Cortex of kidney (tissue), 1 donor: ENCODE data around the gene ZNF668.

Experiments used
- DNase-seq: peaks from one replicate; lab custom pipeline; 2025; lab: John Stamatoyannopoulos, UW

ZNF668 gene

DNA sequence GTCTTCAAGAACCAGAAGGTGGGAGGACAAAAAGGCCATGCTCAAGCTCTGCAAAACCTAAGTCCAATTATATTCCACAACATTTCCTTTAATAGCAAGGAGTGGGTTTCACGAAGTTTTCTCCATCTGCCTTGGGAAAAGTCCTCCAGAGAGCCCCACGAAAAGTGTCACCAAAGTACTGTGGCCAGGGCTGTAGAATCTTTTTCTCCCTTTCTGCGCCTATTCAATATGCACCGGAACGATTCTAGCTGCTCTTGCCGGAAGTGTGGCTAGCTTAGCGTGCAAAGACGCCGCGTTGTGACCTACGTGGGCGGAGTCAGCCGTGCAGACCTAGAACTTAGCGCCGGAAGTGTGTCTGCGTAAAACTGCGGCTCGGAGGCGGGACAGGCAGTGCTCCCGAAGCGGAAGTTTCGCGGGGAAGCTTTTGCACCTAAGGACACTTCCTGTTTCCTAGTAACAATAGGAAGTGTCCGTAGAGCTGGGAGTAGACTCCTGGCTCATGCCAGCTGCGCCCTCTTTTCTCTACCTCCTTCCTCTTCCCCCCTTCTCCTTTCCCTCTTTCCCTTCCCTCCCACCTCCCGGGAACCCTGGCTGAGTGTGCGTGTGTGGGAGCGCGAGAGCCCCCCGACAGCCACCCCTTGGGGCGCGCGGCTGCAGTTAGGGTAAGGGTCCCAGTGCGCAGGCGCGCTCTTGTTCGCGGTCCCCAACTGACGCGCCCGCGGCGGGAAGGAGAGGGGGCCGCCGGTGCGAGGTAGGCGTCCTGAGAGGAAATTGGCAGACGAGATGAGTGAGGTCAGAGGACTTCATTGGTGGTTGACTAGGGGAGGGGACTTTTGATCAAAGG is at the start of gene ZNF668, which contains the start of gene ZNF646:
Gene ZNF668 (minus strand): TSS at position 271 of the 844 bp plus-strand sequence. CDS start 9,781 bp downstream, outside the sequence.
Gene ZNF646 (plus strand): TSS at position 453 of the 844 bp plus-strand sequence. CDS start 1,903 bp downstream, outside the sequence.
- DNase-seq = no peak

- DNase-seq = no peak
Observed at GRCh38 chr16:31120129-31120528, 46.1 kb upstream of the ZNF668 start.

GRCh38 chr16:31118223-31119155 is 44.4 kb upstream of the ZNF668 start:
- no peak for DNase-seq

- DNase-seq = no peak
Observed at GRCh38 chr16:31117384-31118222, 43.6 kb upstream of the ZNF668 start, which contains the start of gene KAT8. Gene KAT8, plus strand, starts transcription at chr16:31117664. Its CDS starts 18 bp downstream, at chr16:31117682.

GRCh38 chr16:31114468-31114867 is 40.4 kb upstream of the ZNF668 start:
- DNase-seq = no peak

- no peak for DNase-seq
Observed at GRCh38 chr16:31113121-31114120, 39.4 kb upstream of the ZNF668 start.

DNA sequence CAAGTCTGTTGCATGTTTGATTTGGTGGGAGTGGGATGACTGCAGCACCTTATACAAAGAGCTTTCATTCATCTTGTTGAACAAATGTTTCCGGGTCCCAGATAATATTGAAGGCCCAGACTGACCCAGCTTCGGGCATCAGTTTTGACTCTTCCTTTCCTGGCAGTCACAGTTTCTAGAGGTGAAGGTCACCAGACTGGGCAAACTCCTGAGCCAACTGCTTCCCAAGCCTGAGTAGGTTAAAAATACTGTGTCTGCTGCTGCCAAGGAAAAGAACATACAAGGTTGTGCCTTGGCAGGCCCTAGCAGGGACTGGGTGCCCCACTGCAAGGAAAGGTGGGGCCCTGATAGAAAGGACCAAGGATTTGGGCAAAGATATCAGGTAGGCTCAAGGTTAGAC is 38.7 kb upstream of the ZNF668 start:
- DNase-seq = no peak

GRCh38 chr16:31111881-31112466 is 37.9 kb upstream of the ZNF668 start:
- DNase-seq = no peak

DNA sequence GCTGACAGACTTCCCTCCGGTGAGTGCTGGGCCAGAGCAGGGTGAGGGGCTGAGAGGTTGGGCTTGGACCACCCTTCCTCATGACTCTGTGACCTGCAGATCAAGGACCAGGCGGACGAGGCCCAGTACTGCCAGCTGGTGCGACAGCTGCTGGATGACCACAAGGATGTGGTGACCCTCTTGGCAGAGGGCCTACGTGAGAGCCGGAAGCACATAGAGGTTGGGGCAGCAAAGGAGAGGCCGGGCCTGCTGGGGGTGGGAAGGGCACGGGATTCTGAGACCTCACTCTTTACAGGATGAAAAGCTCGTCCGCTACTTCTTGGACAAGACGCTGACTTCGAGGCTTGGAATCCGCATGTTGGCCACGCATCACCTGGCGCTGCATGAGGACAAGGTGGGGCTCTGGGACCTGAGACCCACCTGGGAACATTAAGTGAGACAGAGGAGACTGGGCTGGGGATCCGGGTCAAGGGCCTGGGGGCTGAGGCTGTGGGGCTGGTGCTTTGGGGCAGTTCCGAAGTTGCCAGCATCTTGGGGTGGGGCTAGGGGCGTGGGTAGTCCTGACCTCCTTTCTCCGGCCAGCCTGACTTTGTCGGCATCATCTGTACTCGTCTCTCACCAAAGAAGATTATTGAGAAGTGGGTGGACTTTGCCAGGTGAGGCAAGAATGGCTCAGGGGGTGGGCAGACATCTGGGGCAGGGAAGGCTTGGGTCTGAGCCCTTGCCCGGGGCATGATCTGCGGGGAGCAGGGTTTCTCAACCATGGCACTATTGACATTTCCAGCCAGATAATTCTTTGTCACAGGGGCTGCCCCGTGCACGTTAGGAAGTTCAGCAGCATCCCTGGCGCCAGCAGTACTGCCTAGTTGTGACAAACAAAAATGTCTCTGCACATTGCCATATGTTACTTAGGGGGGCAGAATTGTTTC is 36.3 kb upstream of the ZNF668 start:
- no peak for DNase-seq

DNA sequence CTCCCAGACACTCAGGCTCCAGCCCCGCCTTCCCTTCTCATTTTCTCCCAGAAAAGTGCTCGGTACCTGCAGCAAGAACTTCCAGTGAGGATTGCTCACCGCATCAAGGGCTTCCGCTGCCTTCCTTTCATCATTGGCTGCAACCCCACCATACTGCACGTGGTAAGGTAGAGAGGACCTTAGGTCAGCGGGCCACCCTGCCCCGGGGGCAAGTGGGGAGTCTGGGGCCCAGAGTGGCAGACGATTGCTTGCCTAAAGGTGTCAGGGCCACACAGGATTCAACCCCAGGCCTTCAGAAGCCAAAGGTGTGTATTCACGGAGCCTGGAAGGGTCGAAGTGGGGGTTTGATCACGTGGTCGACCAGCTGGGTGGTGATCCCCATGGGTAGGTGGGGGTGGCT is 35.6 kb upstream of the ZNF668 start:
- DNase-seq = no peak

GRCh38 chr16:31108794-31109558 is 34.9 kb upstream of the ZNF668 start:
- no peak for DNase-seq

DNA sequence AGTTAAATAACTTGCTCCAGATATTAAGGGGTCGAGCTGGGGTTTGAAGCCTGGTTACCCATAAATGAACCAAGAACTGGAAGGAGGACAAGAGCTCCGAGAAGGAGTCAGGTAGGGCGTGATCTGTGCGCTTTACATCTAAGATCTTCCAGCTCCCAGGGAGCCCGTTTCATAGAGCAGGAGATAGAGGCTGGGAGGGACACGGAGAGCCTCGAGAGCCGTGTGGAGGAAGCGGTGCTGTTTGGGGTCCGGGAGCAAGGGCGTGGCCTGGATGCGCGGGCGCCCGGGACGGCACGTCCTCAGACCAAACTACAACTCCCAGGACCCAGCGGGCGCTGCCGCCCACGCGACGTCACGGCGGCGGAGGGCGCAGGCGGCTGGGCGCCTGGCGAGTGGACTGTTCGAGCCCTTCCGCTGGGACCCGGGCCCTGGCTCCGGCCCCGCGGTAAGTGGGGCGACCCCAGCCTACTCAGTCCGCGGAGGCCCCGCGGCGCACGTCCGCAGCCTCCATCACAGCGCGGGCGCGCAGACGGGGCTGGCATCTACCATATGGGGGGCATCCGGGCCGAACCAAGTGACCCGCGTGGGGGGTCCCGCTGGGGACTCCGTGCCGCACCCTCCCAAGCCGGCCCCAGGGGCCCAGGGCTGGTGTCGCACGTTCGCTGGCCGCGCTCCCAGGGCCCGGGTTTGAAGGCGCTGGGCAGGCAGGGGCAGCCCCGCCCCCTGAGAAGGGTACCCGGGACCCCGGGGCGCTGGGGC is 34.2 kb upstream of the ZNF668 start, which contains the start of gene BCKDK:
Gene BCKDK (plus strand): TSS at position 352 of the 759 bp plus-strand sequence. CDS start 838 bp downstream, outside the sequence.
- DNase-seq = no peak

DNA sequence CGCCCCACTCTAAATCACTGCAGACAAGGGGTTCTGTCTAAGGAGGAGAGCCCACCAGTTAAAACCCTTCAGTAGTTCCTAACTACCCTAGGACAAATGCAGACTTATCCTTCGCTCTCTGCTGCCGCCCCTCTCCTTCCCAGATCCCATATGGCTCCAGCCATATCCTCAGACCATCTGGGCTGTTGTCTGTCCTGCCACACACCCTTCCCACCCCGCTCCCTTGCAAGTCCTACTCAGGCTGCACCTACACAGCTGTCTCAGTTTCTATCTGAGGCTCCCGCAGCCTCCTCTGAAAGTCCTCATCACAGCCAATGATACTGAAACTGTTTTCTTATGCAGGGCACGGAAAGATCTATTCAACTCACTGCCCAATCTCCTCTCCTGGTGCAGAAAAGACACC is 33.4 kb upstream of the ZNF668 start:
- DNase-seq = no peak

GRCh38 chr16:31106509-31107464 is 32.7 kb upstream of the ZNF668 start:
- no peak for DNase-seq

GRCh38 chr16:31105677-31106213 is 31.7 kb upstream of the ZNF668 start:
- DNase-seq = no peak
